Keratinocyte (primary cell): ENCODE measurements around the gene EFCAB13. TPM values are rescaled to one million over a fixed set of nuclear protein-coding genes. Genes with fewer than 3 reads are reported as not detected.

ENCODE experiments used
- DNase-seq: peaks from one replicate; pipeline ENCODE4 v3.0.0-alpha.2; 2011; ENCODE audit warnings: low read depth, missing footprints, low spot score
- FAIRE-seq: peaks from 2 replicates; lab custom pipeline; 2011; peaks lifted over from hg19 to GRCh38; lab: Jason Lieb, UNC
- H2AFZ ChIP-seq: 2 replicates; pipeline ENCODE4 v1.6.0; 2012; ENCODE audit warnings: low read length, control low read depth, inconsistent platforms; ENCODE audit not compliant: control insufficient read depth
- H3K27ac ChIP-seq: 2 replicates; pipeline ENCODE4 v1.5.1; 2011; ENCODE audit warnings: low read length; ENCODE audit not compliant: control insufficient read depth, insufficient read depth
- H3K27me3 ChIP-seq: 3 replicates; pipeline ENCODE4 v1.6.0; 2011; ENCODE audit warnings: low read length; ENCODE audit not compliant: control insufficient read depth, insufficient read depth; ENCODE audit errors: extremely low read depth
- H3K36me3 ChIP-seq, 2 experiments: 2 replicates in 1 of 2; 3 replicates in 1 of 2; pipeline ENCODE4 v1.5.1; 2011; ENCODE audit warnings: low read length in 2 of 2, mild to moderate bottlenecking in 1 of 2; ENCODE audit not compliant: control insufficient read depth in 2 of 2, insufficient read depth in 2 of 2; ENCODE audit errors: extremely low read depth in 1 of 2
- H3K4me1 ChIP-seq: 3 replicates; pipeline ENCODE4 v1.5.1; 2011; ENCODE audit warnings: low read length; ENCODE audit not compliant: control insufficient read depth, insufficient read depth; ENCODE audit errors: extremely low read depth
- H3K4me2 ChIP-seq: 3 replicates; pipeline ENCODE4 v1.6.0; 2011; ENCODE audit warnings: low read depth, low read length; ENCODE audit not compliant: control insufficient read depth, insufficient read depth; ENCODE audit errors: extremely low read depth
- H3K4me3 ChIP-seq, 3 experiments: fragments of 200-600 bp in 1 of 3; sonication (generic) in 1 of 3; 2 replicates in 2 of 3; 3 replicates in 1 of 3; pipeline ENCODE4 v1.5.1; 2011 to 2016; ENCODE audit warnings: low read length in 3 of 3, mild to moderate bottlenecking in 3 of 3, control low read depth in 2 of 3, inconsistent platforms in 1 of 3, low read depth in 1 of 3, mixed read lengths in 1 of 3, mixed run types in 1 of 3, moderate library complexity in 1 of 3; ENCODE audit not compliant: control insufficient read depth in 2 of 3, insufficient read depth in 2 of 3; ENCODE audit errors: extremely low read depth in 1 of 3
- H3K79me2 ChIP-seq: 2 replicates; pipeline ENCODE4 v1.6.0; 2012; ENCODE audit warnings: low read length; ENCODE audit not compliant: control insufficient read depth, insufficient read depth
- H3K9ac ChIP-seq: 3 replicates; pipeline ENCODE4 v1.6.0; 2011; ENCODE audit warnings: low read length; ENCODE audit not compliant: control insufficient read depth, insufficient read depth; ENCODE audit errors: extremely low read depth
- H3K9me1 ChIP-seq: 3 replicates; pipeline ENCODE4 v1.6.0; 2011; ENCODE audit warnings: low read length; ENCODE audit not compliant: control insufficient read depth, insufficient read depth; ENCODE audit errors: extremely low read depth
- H3K9me3 ChIP-seq: 2 replicates; pipeline ENCODE4 v1.5.1; 2012; ENCODE audit warnings: low read depth, low read length; ENCODE audit not compliant: control insufficient read depth
- H4K20me1 ChIP-seq: 3 replicates; pipeline ENCODE4 v1.6.0; 2011; ENCODE audit warnings: low read length; ENCODE audit not compliant: control insufficient read depth, insufficient read depth; ENCODE audit errors: extremely low read depth
- CTCF ChIP-seq, 3 experiments: IDR thresholded peaks in 1 of 3; conservative IDR thresholded peaks in 1 of 3; optimal IDR thresholded peaks in 1 of 3; 2 replicates in 2 of 3; 3 replicates in 1 of 3; pipeline versions ENCODE3 to v1.5.1; 2011; ENCODE audit warnings: low read length in 3 of 3, mild to moderate bottlenecking in 3 of 3, moderate library complexity in 2 of 3, control low read depth in 1 of 3, inconsistent platforms in 1 of 3; ENCODE audit not compliant: insufficient read depth in 2 of 3; ENCODE audit errors: extremely low read depth in 1 of 3
- EZH2 ChIP-seq: IDR thresholded peaks from one replicate; pipeline ENCODE4 v1.6.1; 2012; ENCODE audit warnings: inconsistent platforms, mild to moderate bottlenecking, low read length, moderate library complexity
- dilution Hi-C: fragments of 300-500 bp; cut with MboI; formaldehyde crosslinking; loops from one replicate; pipeline ENCODE4 v1.7.0; 2020; ENCODE audit warnings: low sequenced_read_pairs; ENCODE audit not compliant: extremely low pct_ligation_motif_present
- polyA plus RNA-seq, 5 experiments: library from polyadenylated mRNA; depleted of rRNA in 3 of 5; stranded (reverse) in 3 of 5; stranded (forward) in 1 of 5; unstranded in 1 of 5; fragments of >200 nt; gene quantifications; 1 replicate in 1 of 5; 2 replicates in 3 of 5; 3 replicates in 1 of 5; pipeline versions ENCODE4 v1.2.1 to v1.2.3, GENCODE V29; 2011 to 2012; ENCODE audit warnings: missing spikeins in 2 of 5, low read depth in 1 of 5, low replicate concordance in 1 of 5

EFCAB13 gene
- polyA plus RNA-seq, 1 donor (not counting 4 experiments of a cell fraction or from before 2014, with no cell fraction given) = 0.63 TPM

GRCh38 chr17:47310186-47310733 lies 13.5 kb upstream of the EFCAB13 start:
- Histone ChIP-seq H4K20me1 (no peaks in the 10 kb centered on the region), H3K36me3 (no peaks in the 10 kb centered on the region), H3K4me3 (no peak overlapping the region), H3K27ac (no peak overlapping the region), H3K9me3 (no peaks in the 10 kb centered on the region), H3K79me2 (no peaks in the 10 kb centered on the region), H3K4me1 (peaks cover 20% of the 10 kb centered on the region), H2AFZ (no peak overlapping the region), H3K4me2 (no peak overlapping the region), H3K9ac (no peak overlapping the region), H3K27me3 (peaks cover 8% of the 10 kb centered on the region), H3K9me1 (no peaks in the 10 kb centered on the region)
- FAIRE-seq (no peak), DNase-seq (no peak)
- no peak for TF ChIP-seq EZH2
- no peak for TF ChIP-seq CTCF (optimal IDR thresholded peaks at IDR 0.05 in 1 of 3, IDR thresholded peaks at IDR 0.05 in 1 of 3, conservative IDR thresholded peaks at IDR 0.05 in 1 of 3; ENCODE audit: extremely low read depth in 1 of 3, insufficient read depth in 2 of 3, low read length in 3 of 3)
- dilution Hi-C loops = no loop called here

- dilution Hi-C loops = no loop called here
- Histone ChIP-seq H2AFZ (no peak overlapping the region), H3K9me3 (no peaks in the 10 kb centered on the region), H3K79me2 (no peaks in the 10 kb centered on the region), H3K9ac (no peak overlapping the region), H3K4me3 (no peak overlapping the region), H3K4me2 (no peak overlapping the region), H3K27me3 (peaks cover 8% of the 10 kb centered on the region), H4K20me1 (no peaks in the 10 kb centered on the region), H3K27ac (no peak overlapping the region), H3K9me1 (no peaks in the 10 kb centered on the region), H3K4me1 (peaks cover 19% of the 10 kb centered on the region), H3K36me3 (no peaks in the 10 kb centered on the region)
- DNase-seq (no peak), FAIRE-seq (no peak)
- TF ChIP-seq EZH2 = no peak
- TF ChIP-seq CTCF (optimal IDR thresholded peaks at IDR 0.05 in 1 of 3, IDR thresholded peaks at IDR 0.05 in 1 of 3, conservative IDR thresholded peaks at IDR 0.05 in 1 of 3; ENCODE audit: extremely low read depth in 1 of 3, insufficient read depth in 2 of 3, low read length in 3 of 3) = no peak
Measured at GRCh38 chr17:47311420-47311819, 12.3 kb upstream of the EFCAB13 start.
